Stomach (tissue), 4 donors: ENCODE measurements around the gene BRMS1.

ENCODE experiments used
- CTCF ChIP-seq, 7 experiments: fragments of 450-650 bp in 4 of 7; fragments of 200-600 bp in 3 of 7; sonication (generic) in 3 of 7; IDR thresholded peaks; one replicate each; pipeline ENCODE4 v1.5.1; 2016 to 2019; ENCODE audit warnings: antibody characterized with exemption in 7 of 7, control low read depth in 2 of 7, mild to moderate bottlenecking in 1 of 7
- EP300 ChIP-seq: sonication (generic); formaldehyde crosslinking; IDR thresholded peaks from one replicate; pipeline ENCODE4 v1.6.1; 2017; ENCODE audit warnings: antibody characterized with exemption
- POLR2AphosphoS5 ChIP-seq, 3 donors: sonication (generic); formaldehyde crosslinking; IDR thresholded peaks; one replicate each; pipeline ENCODE4 v1.6.1; 2016; ENCODE audit warnings: antibody characterized with exemption in 3 of 3

GRCh38 chr11:66331542-66332370 is 13.1 kb downstream of the BRMS1 start:
- TF ChIP-seq CTCF (IDR thresholded peaks at IDR 0.05): no peak
- TF ChIP-seq EP300: no peak
- no peak for TF ChIP-seq POLR2AphosphoS5 (IDR thresholded peaks at IDR 0.05)
